ENCODE results near the gene PRSS50.

Gene PRSS50

DNA sequence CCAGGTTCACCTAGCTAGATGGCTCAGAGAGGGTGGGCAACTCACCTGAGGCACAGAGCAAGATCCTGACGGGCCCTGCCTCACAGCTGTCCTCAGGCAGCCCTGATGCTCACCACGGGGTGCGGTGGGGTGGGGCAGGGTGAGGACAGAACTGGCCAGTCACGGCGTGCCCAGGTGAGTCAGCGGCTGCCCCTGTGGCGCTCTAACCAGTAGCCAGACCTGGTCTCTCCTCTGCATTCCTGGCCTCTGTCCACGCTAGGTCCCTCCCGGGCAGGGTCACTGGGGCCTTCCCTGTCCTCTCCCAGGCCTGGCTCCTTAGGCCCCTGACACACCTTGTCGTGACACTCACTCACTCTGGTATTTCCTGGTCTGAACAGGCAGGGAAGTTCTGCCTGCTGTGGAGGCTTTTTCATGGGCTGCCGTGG is 25.1 kb downstream of the PRSS50 start:
- DNase-seq (ENCODE audit: low read depth in 2 of 2): no peak

DNA sequence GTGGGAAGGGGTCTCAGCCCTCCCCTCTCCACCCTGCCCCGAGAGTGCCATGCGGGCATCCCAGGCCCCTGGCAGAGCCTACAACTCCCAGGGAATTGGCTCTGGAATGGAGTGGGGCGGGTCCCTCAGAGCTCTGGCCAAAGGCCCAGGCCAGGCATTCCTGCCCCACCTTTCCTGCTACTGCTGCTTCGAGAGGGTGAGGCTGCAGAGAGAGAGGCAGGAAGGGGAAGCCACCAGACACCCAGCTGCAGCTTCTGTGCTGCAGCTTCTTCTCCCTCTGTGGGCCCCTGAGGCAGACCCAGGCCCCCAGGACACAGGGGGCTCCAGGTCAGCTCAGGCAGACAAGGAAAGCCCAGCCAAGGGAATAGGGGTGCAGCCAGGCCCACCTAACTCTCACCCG is 26.9 kb downstream of the PRSS50 start:
- DNase-seq (ENCODE audit: low read depth in 2 of 2): no peak

DNA sequence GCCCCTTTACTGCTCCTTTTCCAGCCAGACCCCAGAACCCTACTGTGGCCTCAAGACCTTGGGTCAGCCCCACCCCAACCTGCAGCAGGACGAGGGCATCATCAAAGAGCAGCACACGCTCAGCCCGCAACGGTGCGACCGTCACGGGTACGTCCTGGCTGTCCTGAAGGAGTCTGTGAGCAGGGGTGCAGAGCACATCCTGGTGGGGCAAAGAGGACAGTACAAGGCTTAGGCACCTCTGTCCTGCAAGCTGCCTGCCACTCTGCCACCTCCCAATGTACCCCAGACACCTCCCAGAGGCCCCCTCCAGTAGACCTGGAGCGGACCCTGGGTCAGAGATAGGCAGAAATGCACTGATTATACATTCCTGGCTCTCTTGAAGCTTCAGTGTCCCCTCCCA is 32.2 kb downstream of the PRSS50 start:
- no peak for DNase-seq (ENCODE audit: low read depth in 2 of 2)

DNA sequence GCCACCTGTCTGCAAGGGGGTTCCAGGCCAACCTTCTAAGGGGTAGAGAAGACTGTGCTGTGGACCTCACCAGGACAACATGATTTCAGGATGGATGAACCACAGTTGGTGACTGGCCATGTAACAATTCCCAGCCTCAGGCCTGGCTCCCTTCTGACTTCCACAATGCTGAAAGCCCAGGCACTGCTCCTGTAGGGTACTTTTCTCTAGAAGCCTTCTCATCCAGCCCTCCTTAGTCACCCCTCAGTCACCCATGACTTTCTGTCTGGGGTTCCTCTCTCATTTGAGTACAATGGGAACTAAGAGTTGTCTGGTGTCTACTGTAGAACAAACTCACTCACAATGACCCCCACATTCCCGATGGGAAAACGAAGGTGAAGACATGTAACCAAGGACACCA is 32.8 kb downstream of the PRSS50 start:
- no peak for DNase-seq (ENCODE audit: low read depth in 2 of 2)

DNA sequence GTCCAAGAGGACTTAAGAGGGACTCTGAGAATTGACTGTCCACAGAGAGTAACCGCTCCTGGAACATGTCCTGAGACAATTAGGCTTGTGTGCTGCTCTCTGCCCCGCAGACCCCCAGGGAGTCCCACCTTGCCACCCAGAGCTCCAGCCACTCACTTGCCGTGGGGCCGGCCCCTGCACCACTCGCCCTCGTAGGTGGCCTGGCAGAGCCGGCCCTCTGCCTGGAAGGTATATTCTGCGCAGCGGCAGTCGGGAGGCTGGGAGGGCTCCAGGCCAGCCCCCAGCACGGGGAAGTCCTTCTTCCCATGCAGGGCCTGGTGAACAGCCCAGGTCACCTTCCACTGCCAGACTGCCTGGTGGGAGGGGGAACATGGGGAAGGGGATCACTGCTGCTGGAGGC is 34.7 kb downstream of the PRSS50 start:
- DNase-seq (ENCODE audit: low read depth in 2 of 2): no peak

DNA sequence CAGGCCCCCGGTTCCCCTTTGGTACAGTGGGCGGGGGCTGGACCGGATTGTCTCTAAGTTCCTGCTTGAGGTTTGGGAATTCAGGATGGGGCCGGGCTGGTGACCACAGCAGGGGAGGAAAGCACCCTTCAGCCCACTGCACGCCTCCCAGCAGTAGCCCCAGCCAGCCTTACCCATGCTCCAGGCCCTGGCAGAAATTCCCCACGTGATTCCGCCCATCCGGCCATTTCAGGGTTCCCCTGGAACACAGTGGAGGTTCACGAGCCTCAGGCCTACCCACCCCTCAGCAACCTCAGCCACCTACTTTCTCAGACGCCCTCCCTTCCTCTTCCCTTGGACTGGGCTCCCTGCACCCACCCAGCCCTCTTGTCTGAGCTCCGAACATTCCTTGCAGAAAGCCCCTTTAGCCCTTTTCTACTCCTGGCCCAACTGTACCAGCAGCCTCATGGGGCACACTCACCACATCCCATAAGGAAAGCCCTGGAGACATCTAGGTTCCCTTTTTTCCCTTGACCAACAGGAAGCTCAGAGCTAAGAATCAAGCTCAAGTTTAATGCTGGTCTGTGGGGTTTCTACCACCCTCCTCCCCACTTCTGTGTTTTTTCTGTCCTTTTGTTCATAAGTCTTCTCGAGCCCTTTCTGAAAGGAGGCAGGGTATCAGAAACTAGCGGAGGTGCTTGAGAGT is 35.7 kb downstream of the PRSS50 start:
- DNase-seq (ENCODE audit: low read depth in 2 of 2): no peak

DNA sequence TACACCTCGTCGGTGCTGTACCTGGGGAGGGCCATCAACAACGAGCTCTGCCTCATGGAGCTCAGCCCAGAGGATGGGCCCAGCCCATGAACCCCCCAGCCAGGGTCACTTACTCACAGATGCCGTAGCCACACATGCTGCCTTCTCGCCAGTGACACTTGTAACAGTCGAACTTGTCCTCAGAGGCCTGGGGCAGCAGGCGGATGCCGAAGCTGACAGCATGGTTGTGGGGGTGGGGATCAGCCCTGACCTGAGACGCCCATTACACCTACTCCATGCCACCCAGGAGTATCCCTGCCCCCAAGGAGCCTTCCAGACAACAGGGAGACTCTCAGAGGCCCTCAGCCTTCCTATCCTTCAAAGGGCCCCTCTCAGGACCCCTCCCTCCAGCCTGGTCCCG is 36.3 kb downstream of the PRSS50 start:
- no peak for DNase-seq (ENCODE audit: low read depth in 2 of 2)

DNA sequence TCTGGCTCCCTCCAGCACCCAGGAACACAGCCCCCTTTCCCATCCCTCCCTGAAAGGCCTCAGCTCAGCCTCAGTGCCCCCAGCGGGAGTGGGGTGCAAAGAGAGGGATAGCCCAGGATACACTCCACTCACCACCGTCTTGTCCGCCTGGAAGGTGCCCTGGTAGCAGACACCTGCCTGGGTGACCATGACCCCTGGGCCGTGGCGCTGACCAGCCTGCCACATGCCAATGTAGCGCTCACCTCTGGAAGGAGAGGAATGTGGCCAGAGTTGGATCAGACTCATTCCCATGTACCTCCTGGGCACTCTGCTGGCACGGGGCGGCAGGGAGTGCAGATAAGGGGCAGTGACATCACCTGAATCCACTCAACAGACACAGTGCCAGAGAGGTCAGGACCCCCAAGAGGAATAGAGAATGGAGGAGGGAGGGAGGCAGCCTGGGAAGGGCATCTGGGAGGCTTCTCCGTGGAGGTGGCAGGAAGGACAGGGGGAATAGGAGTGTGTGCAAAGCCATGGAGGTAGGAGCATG is 37.3 kb downstream of the PRSS50 start:
- no peak for DNase-seq (ENCODE audit: low read depth in 2 of 2)

DNA sequence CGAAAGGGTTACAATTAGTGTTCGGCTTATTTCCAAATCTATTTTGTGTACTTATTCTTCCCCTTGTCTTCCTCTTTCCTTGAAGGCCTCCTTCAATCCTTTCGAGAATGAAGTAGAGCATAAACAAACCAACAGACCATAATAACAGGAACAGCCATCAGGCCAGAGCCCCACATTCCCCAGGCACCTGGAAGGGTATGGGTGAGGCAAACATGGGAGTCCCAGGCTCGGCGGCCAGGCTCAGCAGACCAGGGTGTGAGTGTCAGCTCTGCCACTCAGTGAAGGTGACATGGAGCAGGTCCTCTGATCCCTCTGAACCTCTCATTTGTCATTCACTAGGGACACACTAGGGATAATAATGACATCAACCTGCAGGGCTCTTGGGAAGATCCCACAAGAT is 38.0 kb downstream of the PRSS50 start:
- DNase-seq (ENCODE audit: low read depth in 2 of 2): no peak

DNA sequence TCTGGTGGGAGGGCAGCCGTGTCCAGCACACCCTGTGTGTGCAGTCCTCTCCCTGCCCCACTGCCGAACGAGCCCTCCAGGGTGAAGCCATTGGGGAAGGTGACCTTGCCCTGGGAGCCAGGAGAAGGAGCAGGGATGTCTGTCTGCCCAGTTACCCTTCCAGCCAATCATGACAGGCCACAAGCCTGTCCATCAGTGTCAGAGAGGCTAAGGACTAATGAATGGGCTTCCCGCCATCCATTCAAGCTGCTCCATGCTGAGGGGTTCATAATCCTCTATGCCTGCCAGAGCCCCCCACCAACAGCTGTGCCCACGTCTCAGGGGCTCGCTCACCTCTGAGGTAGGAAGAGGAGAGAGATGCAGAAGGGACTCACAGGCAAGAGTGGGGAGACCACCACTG is 39.4 kb downstream of the PRSS50 start:
- no peak for DNase-seq (ENCODE audit: low read depth in 2 of 2)

DNA sequence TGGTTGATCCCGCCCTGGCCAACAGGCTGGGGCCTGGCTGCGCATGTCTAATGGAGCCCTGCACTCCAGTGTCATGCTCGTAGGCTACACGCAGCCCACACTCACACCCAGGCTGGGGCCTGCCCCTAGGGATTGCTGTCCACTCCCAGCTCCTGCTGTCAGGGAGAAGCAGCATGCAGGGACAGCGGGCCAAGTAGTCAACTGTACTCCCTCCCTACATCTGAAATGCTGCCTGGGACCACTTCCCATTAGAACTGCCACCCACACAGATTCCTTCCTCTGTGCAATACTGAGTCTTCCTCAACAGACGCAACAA is 40.3 kb downstream of the PRSS50 start:
- no peak for DNase-seq (ENCODE audit: low read depth in 2 of 2)

DNA sequence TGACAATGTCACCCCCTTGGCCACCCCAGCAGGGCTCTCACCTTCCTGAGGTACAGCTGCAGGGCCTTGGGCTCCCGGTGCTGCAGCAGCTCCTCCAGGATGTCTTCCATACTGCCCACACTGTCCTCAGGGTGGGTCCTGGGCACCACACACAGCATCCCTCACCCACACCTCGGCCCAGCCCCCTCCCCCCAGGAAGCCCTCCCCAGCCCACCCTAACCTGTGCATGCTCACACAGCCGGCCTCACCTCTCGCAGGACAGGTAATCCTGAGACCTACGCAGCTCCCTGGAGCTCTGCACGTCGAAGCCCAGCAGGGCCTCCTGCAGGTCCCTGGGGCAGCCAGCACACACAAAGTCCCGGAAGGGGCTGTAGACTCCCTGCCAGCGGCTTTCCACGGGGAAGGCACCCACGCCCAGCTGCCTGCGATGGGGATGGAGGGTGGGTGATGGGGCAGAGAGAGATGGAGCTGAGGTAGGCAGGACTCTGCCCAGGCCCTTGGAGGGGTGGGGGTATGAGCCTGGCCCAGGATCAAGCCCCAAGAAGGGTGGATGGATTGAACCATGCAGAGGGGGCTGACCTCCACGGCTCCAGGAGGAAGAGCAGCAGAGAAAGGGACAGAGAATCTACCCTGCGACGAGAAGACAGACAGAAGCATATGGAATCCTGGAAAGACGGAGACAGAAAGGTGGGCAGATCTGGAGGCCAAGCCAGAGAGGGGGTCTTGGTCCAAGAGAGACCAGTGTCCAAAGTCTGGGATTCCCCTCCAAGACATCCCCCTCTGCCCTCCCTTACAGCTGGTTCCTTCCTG is 40.9 kb downstream of the PRSS50 start:
- no peak for DNase-seq (ENCODE audit: low read depth in 2 of 2)

DNA sequence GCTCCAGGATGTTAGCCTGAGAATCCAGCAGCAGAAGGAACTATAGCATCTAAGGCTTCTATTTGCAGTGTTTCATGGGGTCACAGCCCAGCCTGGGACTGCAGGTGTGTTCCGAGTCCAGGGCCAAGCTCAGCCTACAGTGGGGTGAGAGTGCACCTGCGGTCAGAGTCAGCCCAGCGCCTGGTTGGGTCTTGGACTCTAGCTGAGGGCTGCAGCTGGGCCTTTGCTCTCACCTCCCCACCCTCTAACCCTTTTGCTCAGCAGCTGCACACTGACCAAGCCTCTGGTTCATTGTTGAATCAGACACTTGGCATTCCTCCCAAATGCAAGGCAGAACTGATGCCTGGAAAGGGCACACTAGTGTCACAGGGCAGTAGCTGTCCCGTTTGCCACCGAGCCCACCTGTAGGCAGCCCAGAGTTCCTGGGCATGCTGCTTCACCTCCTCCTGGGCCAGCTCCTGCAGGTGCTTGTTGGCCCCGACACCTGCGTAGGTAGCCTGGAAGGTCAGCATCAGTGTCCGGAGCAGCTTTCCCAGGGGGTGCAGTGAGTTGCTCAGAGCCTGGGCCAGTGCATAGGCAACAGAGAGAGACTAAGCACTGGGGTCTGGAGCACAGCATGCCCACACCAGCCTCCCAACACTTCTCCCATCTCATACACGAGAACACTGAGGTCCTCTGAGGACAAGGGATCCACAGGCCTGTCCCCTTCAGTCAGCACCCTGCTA is 41.7 kb downstream of the PRSS50 start:
- DNase-seq (ENCODE audit: low read depth in 2 of 2): no peak

DNA sequence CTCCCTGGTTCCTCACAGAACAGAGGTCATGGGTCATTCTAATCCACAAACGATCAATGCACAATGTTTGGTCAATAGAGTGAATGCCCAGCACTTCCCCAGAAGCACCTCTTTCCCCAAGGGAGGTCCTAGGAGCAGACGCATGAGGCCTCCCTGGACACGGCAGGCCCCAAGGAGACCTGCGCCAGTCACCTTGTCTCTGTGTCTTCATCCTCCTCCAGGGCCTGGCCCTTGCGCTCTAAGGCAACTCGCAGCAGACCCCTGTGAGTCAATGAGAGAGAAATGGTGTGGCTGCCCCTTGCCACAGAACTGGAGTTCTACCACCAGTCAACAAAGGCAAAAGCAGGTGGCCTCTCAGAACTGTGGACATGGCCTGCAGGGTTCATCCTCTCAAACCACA is 42.2 kb downstream of the PRSS50 start:
- DNase-seq (ENCODE audit: low read depth in 2 of 2): no peak

DNA sequence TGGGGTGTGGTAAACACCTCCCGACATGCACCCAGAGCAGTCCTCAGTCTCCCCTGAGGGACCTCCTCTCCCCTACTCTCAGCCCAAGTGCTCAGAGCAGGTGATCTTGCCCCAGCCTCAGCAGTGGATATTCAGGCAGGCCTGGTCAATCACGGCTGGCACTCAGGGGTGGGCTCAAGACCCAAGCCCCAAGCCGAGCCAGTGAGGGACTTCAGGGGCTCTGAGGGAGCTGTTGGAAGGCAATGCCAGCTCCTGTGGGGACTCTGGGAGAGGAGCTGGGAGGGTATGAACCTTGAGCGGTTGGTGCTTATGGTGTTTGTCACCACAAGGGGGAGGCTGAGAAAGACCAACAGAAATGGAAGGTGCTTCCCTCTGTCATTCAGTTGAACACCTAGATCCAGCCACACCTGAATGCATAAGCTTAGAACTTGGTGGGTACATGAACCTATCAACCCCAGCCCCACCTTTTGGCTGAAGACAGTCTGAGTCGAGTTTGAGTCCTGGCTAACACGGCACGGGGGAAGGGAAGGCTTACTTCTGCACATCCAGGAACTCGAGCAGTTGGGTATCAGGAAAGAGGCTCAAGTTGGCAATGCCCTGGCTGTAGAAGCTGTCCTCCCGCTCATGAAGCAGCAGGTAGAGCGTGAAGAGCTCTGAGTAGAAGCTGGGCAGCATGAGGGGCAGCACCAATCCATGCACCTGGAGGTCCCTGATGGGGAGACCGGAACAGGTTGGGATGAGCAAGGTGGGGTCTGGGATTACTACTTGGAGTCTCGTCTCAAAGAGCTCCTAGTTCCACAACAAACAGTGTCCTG is 43.4 kb downstream of the PRSS50 start:
- DNase-seq (ENCODE audit: low read depth in 2 of 2): no peak

DNA sequence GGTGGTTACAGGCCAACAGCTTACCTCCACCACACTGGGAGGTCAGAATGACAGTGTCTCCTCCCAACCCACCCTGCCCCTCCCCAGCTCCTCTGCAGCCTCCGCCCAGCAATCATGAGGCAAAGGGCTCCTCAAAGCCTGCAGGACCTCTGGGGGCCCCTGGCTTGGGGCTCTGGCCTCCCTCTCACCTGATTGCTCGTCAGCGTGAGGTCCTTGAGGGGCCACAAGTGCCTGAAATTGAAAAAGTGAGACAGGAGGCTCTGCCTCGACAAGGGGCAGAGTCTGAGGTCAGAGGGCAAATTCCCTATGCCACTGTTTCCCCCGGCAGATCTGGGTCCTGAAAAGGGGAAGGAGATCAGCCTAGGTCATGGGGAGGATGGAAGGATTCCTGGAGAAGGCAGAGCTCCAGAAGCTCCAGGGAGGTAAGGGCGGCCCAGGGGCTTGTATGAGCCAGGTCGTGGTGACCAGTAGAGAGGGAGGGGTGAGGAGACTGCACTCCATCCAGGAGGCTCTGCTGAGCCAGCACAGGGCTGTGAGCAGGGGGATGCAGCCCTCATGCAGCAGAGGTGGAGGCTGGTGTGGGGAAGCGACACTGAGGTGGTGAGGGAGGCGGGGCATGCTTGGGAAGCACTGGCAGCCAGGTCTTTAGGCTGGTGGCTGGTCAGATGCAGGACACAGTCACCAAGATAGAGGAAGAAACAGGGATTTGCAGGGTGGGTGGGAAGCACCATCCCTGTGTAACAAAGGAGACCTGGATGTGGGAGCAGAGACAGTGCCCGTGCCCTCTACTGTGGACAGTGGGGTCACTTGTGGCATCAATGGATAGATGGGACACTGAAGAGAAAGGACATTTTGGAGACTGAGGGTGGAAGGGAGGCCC is 44.3 kb downstream of the PRSS50 start:
- DNase-seq (ENCODE audit: low read depth in 2 of 2): no peak

DNA sequence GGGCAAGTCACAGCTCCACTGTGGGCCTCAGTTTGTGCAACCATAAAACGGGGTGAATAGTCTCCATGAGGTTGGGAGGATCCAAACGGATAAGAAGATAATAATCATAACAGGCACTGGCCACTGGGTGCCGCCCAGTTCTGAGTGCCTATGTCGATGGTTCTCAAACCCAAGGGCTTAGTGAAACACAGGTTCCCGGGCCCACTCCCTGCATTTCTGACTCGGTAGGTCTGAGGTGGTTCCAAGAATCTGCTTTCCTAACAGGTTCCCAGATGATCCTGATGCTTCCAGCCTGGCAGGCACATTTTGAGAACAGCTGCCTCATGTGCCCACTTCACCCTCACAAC is 45.3 kb downstream of the PRSS50 start:
- DNase-seq (ENCODE audit: low read depth in 2 of 2): no peak

DNA sequence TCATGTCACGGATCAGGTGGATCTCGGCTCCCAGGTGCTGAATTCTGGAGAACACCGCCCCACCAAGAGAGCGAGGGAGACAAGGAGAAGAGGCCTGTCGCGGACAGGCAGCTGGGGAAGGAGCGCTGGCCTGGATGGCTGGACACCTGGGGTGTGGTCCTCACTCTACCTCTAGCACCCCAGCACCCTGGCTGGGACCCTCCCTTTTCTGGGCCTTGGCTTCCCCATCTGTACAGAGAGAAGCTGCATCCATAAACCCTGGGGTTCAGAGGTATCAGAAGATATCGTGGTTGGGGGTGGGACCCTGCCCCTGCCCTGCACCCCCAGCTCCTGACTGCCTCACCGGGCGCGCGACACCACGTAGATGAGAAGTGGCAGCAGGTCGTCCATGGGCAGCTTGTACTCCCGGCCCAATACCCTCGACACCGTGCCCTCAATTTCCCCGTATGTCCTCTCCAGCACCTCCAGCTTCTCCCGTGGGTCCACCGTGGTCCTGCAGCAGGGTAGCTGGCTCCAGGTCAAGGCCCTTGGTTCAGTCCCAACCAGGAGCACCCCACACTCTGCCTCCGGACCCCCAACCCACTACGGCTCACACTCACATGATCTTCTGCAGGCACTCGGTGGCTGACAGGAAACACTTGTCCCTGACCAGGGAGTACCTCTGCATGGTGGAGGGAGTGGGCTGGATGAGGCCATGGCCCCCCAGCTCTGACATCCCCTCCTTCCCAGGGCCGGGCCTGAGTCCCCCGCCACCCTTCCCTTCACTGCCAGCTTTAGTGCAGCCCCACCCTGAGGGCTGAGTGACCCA is 45.9 kb downstream of the PRSS50 start:
- DNase-seq (ENCODE audit: low read depth in 2 of 2): no peak

DNA sequence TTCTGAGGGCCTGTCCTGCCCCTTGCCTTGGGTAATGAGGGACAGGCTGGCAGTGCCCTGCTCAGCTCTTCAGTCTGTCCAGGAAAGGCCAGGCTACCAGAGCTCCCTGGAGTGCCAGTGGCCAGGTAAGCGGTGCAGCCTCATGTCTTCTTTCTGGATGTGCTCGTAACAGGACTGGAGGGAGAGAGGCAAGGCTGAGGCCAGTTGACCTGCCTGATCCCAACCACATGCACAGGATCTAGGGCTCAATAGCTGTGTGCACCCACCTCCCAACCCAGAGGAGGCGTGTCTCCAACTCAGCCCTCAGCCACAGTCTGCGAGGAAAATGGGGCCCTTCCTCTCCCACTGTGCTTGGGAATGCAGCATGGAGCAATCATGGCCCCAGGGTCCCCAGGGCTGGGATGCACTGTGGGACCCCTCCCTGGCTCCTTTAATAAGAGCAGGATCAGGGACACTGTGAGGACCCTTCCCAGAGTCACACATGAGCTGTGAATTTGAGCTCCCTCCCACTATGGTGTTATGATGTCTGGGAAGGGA is 46.7 kb downstream of the PRSS50 start:
- no peak for DNase-seq (ENCODE audit: low read depth in 2 of 2)
